IMR-90 (cell line): ENCODE measurements around the gene PLEKHD1. TPM values are rescaled to one million over a fixed set of nuclear protein-coding genes. Genes with fewer than 3 reads are reported as not detected.

Experiments
- ATAC-seq: fragments of 200-7000 bp; cut with Tn5 transposase; 2 replicates; pipeline ENCODE4 v1.9.1; 2020; ENCODE audit warnings: low read depth, mild to moderate bottlenecking, moderate library complexity
- BruUV-seq: library from RNA; stranded (reverse); fragments of 400-500 nt; replicated peaks from 2 replicates; lab custom pipeline; 2021; lab: Mats Ljungman, UMichigan
- CTCF ChIA-PET: fragments of 300-600 bp; formaldehyde crosslinking; extraction: SDS; loops from one replicate; lab custom pipeline; 2021; ENCODE audit warnings: antibody characterized with exemption; lab: Yijun Ruan, JAX
- POLR2A ChIA-PET: fragments of 300-600 bp; sonication (Branson Sonifier 250); formaldehyde crosslinking; loops from one replicate; lab custom pipeline; 2022; ENCODE audit warnings: antibody characterized with exemption; ENCODE audit not compliant: unreplicated experiment; lab: Charles Lee
- DNase-seq: peaks from one replicate; pipeline ENCODE4 v3.0.0; 2013
- H2AFZ ChIP-seq: replicated peaks from 2 replicates; pipeline ENCODE3; 2013; ENCODE audit warnings: low read length, mild to moderate bottlenecking; ENCODE audit not compliant: poor library complexity
- H2AK5ac ChIP-seq: 2 replicates; pipeline ENCODE4 v1.6.1; 2013; ENCODE audit warnings: low read depth, low read length, inconsistent platforms
- H2AK9ac ChIP-seq: replicated peaks from 2 replicates; pipeline ENCODE3; 2013; ENCODE audit warnings: mild to moderate bottlenecking, low read depth, low read length, moderate library complexity; ENCODE audit not compliant: poor library complexity
- H2BK120ac ChIP-seq: 2 replicates; pipeline ENCODE4 v1.6.1; 2013; ENCODE audit warnings: low read depth, low read length, inconsistent platforms
- H2BK15ac ChIP-seq: 3 replicates; pipeline ENCODE4 v1.6.1; 2013; ENCODE audit warnings: low read depth, low read length, inconsistent platforms
- H2BK20ac ChIP-seq: 2 replicates; pipeline ENCODE4 v1.6.1; 2013; ENCODE audit warnings: low read depth, mild to moderate bottlenecking, inconsistent platforms, low read length, moderate library complexity
- H2BK5ac ChIP-seq: 2 replicates; pipeline ENCODE4 v1.6.1; 2013; ENCODE audit warnings: mild to moderate bottlenecking, low read depth, low read length, inconsistent platforms; ENCODE audit not compliant: poor library complexity, severe bottlenecking
- H3K14ac ChIP-seq: replicated peaks from 2 replicates; pipeline ENCODE4 v1.6.1; 2013; ENCODE audit warnings: low read depth, low read length, inconsistent platforms
- H3K18ac ChIP-seq: 2 replicates; pipeline ENCODE4 v1.6.1; 2013; ENCODE audit warnings: low read depth, low read length, control low read depth
- H3K23ac ChIP-seq: 2 replicates; pipeline ENCODE4 v1.6.1; 2013; ENCODE audit warnings: low read depth, low read length, inconsistent platforms
- H3K27ac ChIP-seq: 2 replicates; pipeline ENCODE4 v1.5.1; 2013; ENCODE audit warnings: mild to moderate bottlenecking, control low read depth, low read length; ENCODE audit not compliant: insufficient read depth
- H3K27me3 ChIP-seq: 2 replicates; pipeline ENCODE4 v1.6.1; 2013; ENCODE audit warnings: low read length; ENCODE audit not compliant: control insufficient read depth, insufficient read depth
- H3K36me3 ChIP-seq: 2 replicates; pipeline ENCODE4 v1.6.1; 2013; ENCODE audit warnings: low read length, mixed read lengths; ENCODE audit not compliant: control insufficient read depth, insufficient read depth
- H3K4ac ChIP-seq: 2 replicates; pipeline ENCODE4 v1.6.1; 2013; ENCODE audit warnings: low read depth, low read length, inconsistent platforms
- H3K4me1 ChIP-seq: 2 replicates; pipeline ENCODE4 v1.6.1; 2013; ENCODE audit warnings: low read length, mixed read lengths; ENCODE audit not compliant: control insufficient read depth, insufficient read depth
- H3K4me2 ChIP-seq: 2 replicates; pipeline ENCODE4 v1.6.1; 2013; ENCODE audit warnings: low read depth, mild to moderate bottlenecking, control low read depth, low read length, moderate library complexity
- H3K4me3 ChIP-seq: 2 replicates; pipeline ENCODE4 v1.5.1; 2013; ENCODE audit warnings: low read depth, mild to moderate bottlenecking, control low read depth, low read length, moderate library complexity; ENCODE audit not compliant: insufficient read depth
- H3K56ac ChIP-seq: 2 replicates; pipeline ENCODE4 v1.6.1; 2013; ENCODE audit warnings: low read length, inconsistent platforms; ENCODE audit not compliant: insufficient read depth; ENCODE audit errors: extremely low read depth
- H3K79me1 ChIP-seq, 2 experiments: 2 replicates each; pipeline ENCODE4 v1.6.1; 2013; ENCODE audit warnings: low read length in 2 of 2, inconsistent platforms in 1 of 2, low read depth in 1 of 2
- H3K9ac ChIP-seq: 2 replicates; pipeline ENCODE4 v1.6.1; 2013; ENCODE audit warnings: low read depth, low read length, control low read depth
- H3K9me1 ChIP-seq: 2 replicates; pipeline ENCODE4 v1.6.1; 2013; ENCODE audit warnings: low read length, inconsistent platforms; ENCODE audit not compliant: insufficient read depth
- H3K9me3 ChIP-seq: 2 replicates; pipeline ENCODE4 v1.6.1; 2013; ENCODE audit warnings: low read length; ENCODE audit not compliant: control insufficient read depth, insufficient read depth
- H4K20me1 ChIP-seq: 2 replicates; pipeline ENCODE4 v1.6.1; 2013; ENCODE audit warnings: low read length, inconsistent platforms; ENCODE audit not compliant: insufficient read depth
- H4K5ac ChIP-seq: 2 replicates; pipeline ENCODE4 v1.6.1; 2013; ENCODE audit warnings: mild to moderate bottlenecking, low read depth, low read length, control low read depth
- H4K8ac ChIP-seq, 2 experiments: 2 replicates each; pipeline ENCODE4 v1.6.1; 2013; ENCODE audit warnings: low read depth in 2 of 2, low read length in 2 of 2, control low read depth in 1 of 2, inconsistent platforms in 1 of 2
- H4K91ac ChIP-seq: 2 replicates; pipeline ENCODE4 v1.6.1; 2013; ENCODE audit warnings: low read depth, low read length, inconsistent platforms; ENCODE audit not compliant: insufficient read depth
- CEBPB ChIP-seq: IDR thresholded peaks from 2 replicates; pipeline ENCODE4 v1.6.1; 2012; ENCODE audit warnings: low read depth, low read length, improper control_type of control experiment
- MAFK ChIP-seq: IDR thresholded peaks from 2 replicates; pipeline ENCODE4 v1.6.1; 2012; ENCODE audit warnings: low read depth, low read length, improper control_type of control experiment
- RCOR1 ChIP-seq: IDR thresholded peaks from 2 replicates; pipeline ENCODE4 v1.6.1; 2012; ENCODE audit warnings: mild to moderate bottlenecking, low read length, improper control_type of control experiment; ENCODE audit not compliant: insufficient replicate concordance
- USF2 ChIP-seq: fragments of 150-350 bp; IDR thresholded peaks from 2 replicates; pipeline ENCODE4 v1.6.1; 2017; ENCODE audit warnings: mild to moderate bottlenecking, antibody characterized with exemption, low read length, low read depth
- WGBS, 2 experiments: methylation state at CpG; one replicate each; pipeline versions ENCODE4 v1.1.5 to v1.1.7; 2013; ENCODE audit warnings: missing lambda C conversion rate in 2 of 2; ENCODE audit not compliant: insufficient read length in 1 of 2; ENCODE audit errors: extremely low coverage in 2 of 2; 5-methylcytosine and 5-hydroxymethylcytosine counted together
- dilution Hi-C: fragments of 300-500 bp; cut with HindIII; formaldehyde crosslinking; loops from one replicate; pipeline ENCODE4 v1.14.3; 2018; ENCODE audit warnings: low sequenced_read_pairs; ENCODE audit not compliant: unreplicated experiment
- in situ Hi-C: fragments of 300-500 bp; cut with MboI; formaldehyde crosslinking; loops from 3 replicates; pipeline ENCODE4 v1.14.3; 2019; ENCODE audit warnings: low sequenced_read_pairs, inconsistent platforms, mixed read lengths
- intact Hi-C: fragments of 100-400 bp; cut with micrococcal nuclease; formaldehyde crosslinking; loops from 2 replicates; pipeline ENCODE4 v1.10.0; 2022
- polyA plus RNA-seq, 3 experiments: library from polyadenylated mRNA; depleted of rRNA; stranded (reverse); fragments of >200 nt; gene quantifications; 2 replicates each; pipeline ENCODE4 v1.2.3, GENCODE V29; 2012; ENCODE audit warnings: low replicate concordance in 1 of 3
- total RNA-seq: library from RNA; depleted of rRNA; stranded (reverse); fragments of >200 nt; gene quantifications from 2 replicates; pipeline ENCODE4 v1.2.3, GENCODE V29; 2012

PLEKHD1 gene
- total and polyA plus RNA-seq, 2 of the 4 experiments (the other 2 are of a cell fraction): under 0.01 TPM; not detected in 1

DNA sequence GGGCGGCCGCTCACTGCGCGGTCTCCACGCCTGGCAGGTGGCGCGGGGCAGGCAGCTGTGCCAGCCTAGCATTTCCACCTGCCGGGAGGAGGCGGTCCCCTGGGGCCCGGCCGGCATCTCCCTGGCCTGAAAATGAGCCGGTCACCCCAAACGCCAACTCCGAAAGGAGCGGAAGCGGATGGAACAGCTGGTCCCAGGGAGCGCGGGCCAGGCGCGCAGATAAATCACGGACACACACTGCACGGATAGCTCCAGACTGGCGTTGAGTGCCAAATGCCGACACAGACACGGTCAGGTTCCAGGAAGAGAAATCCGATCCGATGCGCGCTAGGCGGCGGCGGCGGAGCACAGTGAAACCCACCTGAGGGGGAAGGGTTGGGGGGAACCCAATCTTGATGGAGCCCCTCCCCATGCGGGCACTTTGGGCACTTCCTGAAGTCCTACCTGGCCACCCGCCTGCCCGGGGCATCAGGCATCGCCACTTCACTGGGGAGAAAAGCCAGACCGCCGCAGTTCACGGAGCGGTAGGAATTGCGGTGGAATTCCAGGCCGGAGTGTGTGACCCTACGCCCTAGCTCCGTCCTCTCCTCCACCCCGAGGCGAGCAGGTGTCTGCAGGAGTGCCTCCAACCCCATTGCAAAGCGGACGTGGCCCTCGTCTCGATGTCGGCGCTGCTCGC, 624 bp upstream of the PLEKHD1 start:
- peak overlapping the region; percentile 33 for H2AK9ac ChIP-seq
- H2AFZ ChIP-seq: peak overlapping the region; percentile 44
- no peaks in the 10 kb centered on the region for H3K9me1 ChIP-seq
- in situ Hi-C loops: no loop called here
- DNase-seq (peak; percentile 13), ATAC-seq (peak; percentile 43)
- H2BK15ac ChIP-seq: no peak overlapping the region
- no peak overlapping the region for H2AK5ac ChIP-seq
- no peak overlapping the region for H3K27ac ChIP-seq
- H3K36me3 ChIP-seq: no peaks in the 10 kb centered on the region
- no peak overlapping the region for H3K4ac ChIP-seq
- H3K4me2 ChIP-seq: peak overlapping the region; percentile 57; the same call in 1 of the 2 replicates
- no peak overlapping the region for H4K8ac ChIP-seq
- no peak overlapping the region for H3K18ac ChIP-seq
- dilution Hi-C loops: no loop called here
- H3K9me3 ChIP-seq: peaks cover 2% of the 10 kb centered on the region; the same call in 1 of the 2 replicates
- no TSS peak for BruUV-seq
- ChIA-PET CTCF (no interaction called here), POLR2A (no interaction called here)
- peaks cover 3% of the 10 kb centered on the region; the same call in 1 of the 2 replicates for H3K4me1 ChIP-seq
- WGBS, 2 experiments: 6% methylated on average over 23 of the region's 54 CpGs; no CpG with 5 or more reads in 1 of the 2 experiments
- intact Hi-C loops: no loop called here
- H4K20me1 ChIP-seq: no peaks in the 10 kb centered on the region
- no peaks in the 10 kb centered on the region for H3K79me1 ChIP-seq
- H2BK120ac ChIP-seq: no peak overlapping the region
- no peak overlapping the region for H2BK20ac ChIP-seq
- no peak overlapping the region for H3K14ac ChIP-seq
- no peak overlapping the region for H3K56ac ChIP-seq
- no peak overlapping the region for H3K23ac ChIP-seq
- H3K9ac ChIP-seq: no peak overlapping the region
- no peak overlapping the region for H2BK5ac ChIP-seq
- H3K4me3 ChIP-seq: no peak overlapping the region
- no peak overlapping the region for H4K91ac ChIP-seq
- no peak overlapping the region for H4K5ac ChIP-seq
- TF ChIP-seq RCOR1 (no peak), CEBPB (no peak), USF2 (no peak), MAFK (no peak)
- peaks cover 88% of the 10 kb centered on the region for H3K27me3 ChIP-seq
